HAP-1 (cell line): ENCODE data around the gene PRMT3.
A peak's percentile ranks its signal among the peaks of the same experiment; 100 is the strongest.

Source experiments
- DNase-seq, 2 experiments: peaks; one replicate each; pipeline ENCODE4 v3.0.0-alpha.2; 2016 to 2020; ENCODE audit warnings: low spot score in 2 of 2
- H3K27me3 ChIP-seq: fragments of 250-450 bp; sonication (Bioruptor Pico); 2 replicates; pipeline ENCODE4 v1.5.1; 2020; ENCODE audit warnings: low read depth, mild to moderate bottlenecking, moderate library complexity
- H3K36me3 ChIP-seq: fragments of 250-450 bp; sonication (Bioruptor Pico); replicated peaks from 2 replicates; pipeline ENCODE4 v1.5.1; 2020; ENCODE audit warnings: mild to moderate bottlenecking
- H3K4me1 ChIP-seq: fragments of 250-450 bp; sonication (Bioruptor Pico); 2 replicates; pipeline ENCODE4 v1.5.1; 2020; ENCODE audit warnings: mild to moderate bottlenecking
- H3K4me3 ChIP-seq: fragments of 250-450 bp; sonication (Bioruptor Pico); 2 replicates; pipeline ENCODE4 v1.5.1; 2020; ENCODE audit warnings: mild to moderate bottlenecking, moderate library complexity
- H3K9me3 ChIP-seq: fragments of 250-450 bp; sonication (Bioruptor Pico); 2 replicates; pipeline ENCODE4 v1.5.1; 2020; ENCODE audit warnings: mild to moderate bottlenecking, moderate library complexity
- in situ Hi-C: fragments of 300-500 bp; cut with MboI; formaldehyde crosslinking; loops from 3 replicates; pipeline ENCODE4 v1.14.3; 2020; ENCODE audit warnings: low sequenced_read_pairs, inconsistent platforms, mixed read lengths

PRMT3 gene

GRCh38 chr11:20387261-20388095, at the start of gene PRMT3:
PRMT3 (plus strand) TSS chr11:20387716; CDS start chr11:20387747, 31 bp downstream.
- H3K36me3 ChIP-seq, result peaks cover 18% of the 10 kb centered on the region
- H3K27me3 ChIP-seq, result no peaks in the 10 kb centered on the region
- H3K4me3 ChIP-seq, result peak within 1 kb of the TSS; percentile 79
- H3K9me3 ChIP-seq, result no peaks in the 10 kb centered on the region
- in situ Hi-C loops, result no loop called here
- peak; percentile 91 to 95 for DNase-seq
- H3K4me1 ChIP-seq, result peaks cover 9% of the 10 kb centered on the region

GRCh38 chr11:20342347-20343141, 45.0 kb upstream of the PRMT3 start:
- Histone ChIP-seq H3K36me3 (no peaks in the 10 kb centered on the region), H3K9me3 (no peaks in the 10 kb centered on the region), H3K4me3 (no peak overlapping the region), H3K27me3 (peaks cover 31% of the 10 kb centered on the region), H3K4me1 (no peaks in the 10 kb centered on the region)
- peak in 1 of 2 experiments; percentile 52 for DNase-seq
- in situ Hi-C loops, result loop anchor here (5.0 to 10.0 kb wide), 2 partner anchors 215 to 398 kb away; no protein-coding TSS in a partner anchor

GRCh38 chr11:20351136-20351535, 36.4 kb upstream of the PRMT3 start:
- peaks cover 3% of the 10 kb centered on the region; the same call in 1 of the 2 replicates for H3K27me3 ChIP-seq
- no peak for DNase-seq
- no peaks in the 10 kb centered on the region for H3K9me3 ChIP-seq
- in situ Hi-C loops, result loop anchor here (25.0 kb wide), 1 partner anchor 261 kb away; no protein-coding TSS in a partner anchor
- no peaks in the 10 kb centered on the region for H3K36me3 ChIP-seq
- no peaks in the 10 kb centered on the region for H3K4me1 ChIP-seq
- no peak overlapping the region for H3K4me3 ChIP-seq

GRCh38 chr11:20351751-20352262, 35.7 kb upstream of the PRMT3 start:
- no peak for DNase-seq
- Histone ChIP-seq H3K9me3 (no peaks in the 10 kb centered on the region), H3K4me3 (no peak overlapping the region), H3K4me1 (no peaks in the 10 kb centered on the region), H3K27me3 (peaks cover 3% of the 10 kb centered on the region; the same call in 1 of the 2 replicates), H3K36me3 (no peaks in the 10 kb centered on the region)
- in situ Hi-C loops, result loop anchor here (25.0 kb wide), 1 partner anchor 260 kb away; no protein-coding TSS in a partner anchor

GRCh38 chr11:20353829-20354434, 33.6 kb upstream of the PRMT3 start:
- Histone ChIP-seq H3K4me1 (no peaks in the 10 kb centered on the region), H3K9me3 (no peaks in the 10 kb centered on the region), H3K27me3 (no peaks in the 10 kb centered on the region), H3K4me3 (no peak overlapping the region), H3K36me3 (no peaks in the 10 kb centered on the region)
- peak; percentile 35 to 67 for DNase-seq
- in situ Hi-C loops, result loop anchor here (25.0 kb wide), 1 partner anchor 258 kb away; no protein-coding TSS in a partner anchor

GRCh38 chr11:20355221-20356219, 32.0 kb upstream of the PRMT3 start:
- in situ Hi-C loops, result loop anchor here (25.0 kb wide), 1 partner anchor 257 kb away; no protein-coding TSS in a partner anchor
- no peaks in the 10 kb centered on the region for H3K4me1 ChIP-seq
- no peak overlapping the region for H3K4me3 ChIP-seq
- no peaks in the 10 kb centered on the region for H3K27me3 ChIP-seq
- no peaks in the 10 kb centered on the region for H3K9me3 ChIP-seq
- DNase-seq, result peak; percentile 45 to 60
- H3K36me3 ChIP-seq, result no peaks in the 10 kb centered on the region

GRCh38 chr11:20357150-20357549, 30.4 kb upstream of the PRMT3 start:
- Histone ChIP-seq H3K4me1 (no peaks in the 10 kb centered on the region), H3K4me3 (no peak overlapping the region), H3K9me3 (no peaks in the 10 kb centered on the region), H3K36me3 (no peaks in the 10 kb centered on the region), H3K27me3 (no peaks in the 10 kb centered on the region)
- in situ Hi-C loops, result loop anchor here (25.0 kb wide), 1 partner anchor 255 kb away; no protein-coding TSS in a partner anchor
- DNase-seq, result no peak

- H3K9me3 ChIP-seq, result no peaks in the 10 kb centered on the region
- no peak overlapping the region for H3K4me3 ChIP-seq
- in situ Hi-C loops, result loop anchor here (25.0 kb wide), 1 partner anchor 252 kb away; no protein-coding TSS in a partner anchor
- no peaks in the 10 kb centered on the region for H3K27me3 ChIP-seq
- no peaks in the 10 kb centered on the region for H3K36me3 ChIP-seq
- no peak for DNase-seq
- no peaks in the 10 kb centered on the region for H3K4me1 ChIP-seq
Measured at GRCh38 chr11:20360650-20361049, 26.9 kb upstream of the PRMT3 start.

GRCh38 chr11:20362481-20362880, 25.0 kb upstream of the PRMT3 start:
- Histone ChIP-seq H3K4me1 (peaks cover 12% of the 10 kb centered on the region), H3K9me3 (no peaks in the 10 kb centered on the region), H3K4me3 (no peak overlapping the region), H3K27me3 (no peaks in the 10 kb centered on the region), H3K36me3 (no peaks in the 10 kb centered on the region)
- in situ Hi-C loops, result loop anchor here (25.0 kb wide), 1 partner anchor 250 kb away; no protein-coding TSS in a partner anchor
- no peak for DNase-seq

- Histone ChIP-seq H3K36me3 (no peaks in the 10 kb centered on the region), H3K27me3 (no peaks in the 10 kb centered on the region), H3K4me3 (no peak overlapping the region), H3K4me1 (peaks cover 13% of the 10 kb centered on the region), H3K9me3 (no peaks in the 10 kb centered on the region)
- no peak for DNase-seq
- in situ Hi-C loops, result loop anchor here (25.0 kb wide), 1 partner anchor 249 kb away; no protein-coding TSS in a partner anchor
Measured at GRCh38 chr11:20363149-20363499, 24.4 kb upstream of the PRMT3 start.

GRCh38 chr11:20363500-20364340, 23.8 kb upstream of the PRMT3 start, which contains the start of gene HTATIP2:
HTATIP2 (plus strand) TSS chr11:20363714; CDS start chr11:20364238, 524 bp downstream.
- no peaks in the 10 kb centered on the region for H3K27me3 ChIP-seq
- DNase-seq, result no peak
- peaks cover 13% of the 10 kb centered on the region for H3K4me1 ChIP-seq
- no peaks in the 10 kb centered on the region for H3K9me3 ChIP-seq
- H3K36me3 ChIP-seq, result no peaks in the 10 kb centered on the region
- no peak within 1 kb of the TSS for H3K4me3 ChIP-seq
- in situ Hi-C loops, result loop anchor here (25.0 kb wide), 1 partner anchor 249 kb away; no protein-coding TSS in a partner anchor
